ENCODE data around the gene ADAMTS5. TPM values are rescaled to one million over a fixed set of nuclear protein-coding genes. Genes with fewer than 3 reads are reported as not detected.

ADAMTS5 gene
- polyA plus RNA-seq, 3 donors, result 0.86 to 1.1 (median 1.0) TPM

- H3K27ac Mint-ChIP-seq, result no peak overlapping the region
- H3K4me3 Mint-ChIP-seq, result no peak overlapping the region
- H3K36me3 Mint-ChIP-seq, result peaks cover 3 to 13% of the 10 kb centered on the region in 2 donors
- Histone ChIP-seq H3K9ac (ENCODE audit: insufficient read depth, low read length, poor library complexity, severe bottlenecking) (no peak overlapping the region), H4K20me1 (ENCODE audit: insufficient read depth, low read length) (no peaks in the 10 kb centered on the region), H2AFZ (ENCODE audit: insufficient read depth, low read depth, low read length, poor library complexity, severe bottlenecking) (no peak overlapping the region), H3K4me1 (ENCODE audit: control insufficient read depth in 1 of 2, insufficient read depth in 2 of 2, low read length in 2 of 2) (peaks cover 77 to 84% of the 10 kb centered on the region in 2 donors), H3K27ac (ENCODE audit: low read depth in 1 of 2, low read length in 2 of 2) (peak overlapping the region in 1 of 2 donors; percentile 71), H3K4me2 (replicated peaks; ENCODE audit: extremely low read depth, low read length, poor library complexity, severe bottlenecking) (no peak overlapping the region), H3K4me3 (replicated peaks in 1 of 3; ENCODE audit: low read depth in 2 of 3, low read length in 3 of 3) (no peak overlapping the region), H3K9me3 (replicated peaks in 1 of 2; ENCODE audit: control insufficient read depth in 1 of 2, insufficient read depth in 1 of 2, low read length in 2 of 2) (no peaks in the 10 kb centered on the region), H3K79me2 (ENCODE audit: insufficient read depth, low read length) (no peaks in the 10 kb centered on the region), H3K27me3 (ENCODE audit: control insufficient read depth in 2 of 2, insufficient read depth in 2 of 2, low read length in 2 of 2) (no peaks in the 10 kb centered on the region), H3K36me3 (replicated peaks in 1 of 2; ENCODE audit: control insufficient read depth in 1 of 2, insufficient read depth in 2 of 2, low read length in 2 of 2) (peaks cover 0 to under 1% of the 10 kb centered on the region in 2 donors)
- 100% methylated on average over 1 of the region's 2 CpGs for WGBS (ENCODE audit: insufficient coverage)
- intact Hi-C loops (cut with micrococcal nuclease), result no loop called here
- DNase-seq, result no peak
- no peaks in the 10 kb centered on the region for H3K9me3 Mint-ChIP-seq
- TF ChIP-seq CTCF (IDR thresholded peaks at IDR 0.05), result no peak
- peaks cover 77% of the 10 kb centered on the region for H3K4me1 Mint-ChIP-seq
- peaks cover 0 to 4% (median 0%) of the 10 kb centered on the region in 3 donors for H3K27me3 Mint-ChIP-seq (ENCODE audit: low read depth in 3 of 3)
Observed at GRCh38 chr21:26948194-26948593, 18.7 kb downstream of the ADAMTS5 start.

GRCh38 chr21:26946744-26947446 lies 20.0 kb downstream of the ADAMTS5 start:
- no peak for TF ChIP-seq CTCF (IDR thresholded peaks at IDR 0.05)
- DNase-seq, result peak in 2 of 3 donors; percentile 20 to 40
- intact Hi-C loops (cut with micrococcal nuclease), result no loop called here
- Histone ChIP-seq H3K27ac (ENCODE audit: low read depth in 1 of 2, low read length in 2 of 2) (peak overlapping the region; percentile 56 to 71), H3K79me2 (ENCODE audit: insufficient read depth, low read length) (no peaks in the 10 kb centered on the region), H3K4me1 (ENCODE audit: control insufficient read depth in 1 of 2, insufficient read depth in 2 of 2, low read length in 2 of 2) (peaks cover 71 to 80% of the 10 kb centered on the region in 2 donors), H3K36me3 (replicated peaks in 1 of 2; ENCODE audit: control insufficient read depth in 1 of 2, insufficient read depth in 2 of 2, low read length in 2 of 2) (no peaks in the 10 kb centered on the region), H4K20me1 (ENCODE audit: insufficient read depth, low read length) (no peaks in the 10 kb centered on the region), H3K9ac (ENCODE audit: insufficient read depth, low read length, poor library complexity, severe bottlenecking) (no peak overlapping the region), H3K4me2 (replicated peaks; ENCODE audit: extremely low read depth, low read length, poor library complexity, severe bottlenecking) (peak overlapping the region; percentile 43), H3K27me3 (ENCODE audit: control insufficient read depth in 2 of 2, insufficient read depth in 2 of 2, low read length in 2 of 2) (no peaks in the 10 kb centered on the region), H2AFZ (ENCODE audit: insufficient read depth, low read depth, low read length, poor library complexity, severe bottlenecking) (peak overlapping the region; percentile 15), H3K4me3 (replicated peaks in 1 of 3; ENCODE audit: low read depth in 2 of 3, low read length in 3 of 3) (peak overlapping the region in 1 of 3 experiments; percentile 41), H3K9me3 (replicated peaks in 1 of 2; ENCODE audit: control insufficient read depth in 1 of 2, insufficient read depth in 1 of 2, low read length in 2 of 2) (no peaks in the 10 kb centered on the region)
- Mint-ChIP-seq H3K9me3 (no peaks in the 10 kb centered on the region), H3K27ac (peak overlapping the region; percentile 0 to 90 (median 81)), H3K4me3 (peak overlapping the region in 1 of 2 donors; percentile 54), H3K4me1 (peaks cover 69% of the 10 kb centered on the region), H3K27me3 (ENCODE audit: low read depth in 3 of 3) (peaks cover 0 to 4% (median 0%) of the 10 kb centered on the region in 3 donors), H3K36me3 (peaks cover 3 to 9% of the 10 kb centered on the region in 2 donors)
- 0% methylated on average over 1 of the region's 6 CpGs for WGBS (ENCODE audit: insufficient coverage)
